NK-92 (cell line): ENCODE data around the gene PRKCE.

Source experiments
- DNase-seq: peaks from one replicate; lab custom pipeline; 2025; ENCODE audit not compliant: unreplicated experiment; lab: John Stamatoyannopoulos, UW

Gene PRKCE

GRCh38 chr2:45723857-45724256 lies 72.4 kb downstream of the PRKCE start:
- DNase-seq = no peak

GRCh38 chr2:45724335-45724734 lies 72.9 kb downstream of the PRKCE start:
- no peak for DNase-seq

GRCh38 chr2:45725731-45726130 lies 74.3 kb downstream of the PRKCE start:
- DNase-seq = no peak

GRCh38 chr2:45726188-45726587 lies 74.7 kb downstream of the PRKCE start:
- no peak for DNase-seq

GRCh38 chr2:45728458-45728942 lies 77.0 kb downstream of the PRKCE start:
- no peak for DNase-seq

- DNase-seq = no peak
Measured at GRCh38 chr2:45729753-45730512, 78.5 kb downstream of the PRKCE start.

GRCh38 chr2:45731141-45731540 lies 79.7 kb downstream of the PRKCE start:
- no peak for DNase-seq

GRCh38 chr2:45732436-45732835 lies 81.0 kb downstream of the PRKCE start:
- no peak for DNase-seq

- no peak for DNase-seq
Measured at GRCh38 chr2:45732946-45733345, 81.5 kb downstream of the PRKCE start.

- DNase-seq = no peak
Measured at GRCh38 chr2:45734336-45734735, 82.9 kb downstream of the PRKCE start.

GRCh38 chr2:45734952-45735351 lies 83.5 kb downstream of the PRKCE start:
- DNase-seq = no peak

GRCh38 chr2:45736757-45737704 lies 85.6 kb downstream of the PRKCE start:
- DNase-seq = no peak

GRCh38 chr2:45739796-45740485 lies 88.5 kb downstream of the PRKCE start:
- DNase-seq = no peak

GRCh38 chr2:45741161-45741850 lies 89.8 kb downstream of the PRKCE start:
- DNase-seq = no peak

- DNase-seq = no peak
Measured at GRCh38 chr2:45743531-45744396, 92.3 kb downstream of the PRKCE start.

- DNase-seq = no peak
Measured at GRCh38 chr2:45745231-45745630, 93.8 kb downstream of the PRKCE start.

GRCh38 chr2:45746888-45747287 lies 95.4 kb downstream of the PRKCE start:
- DNase-seq = no peak

GRCh38 chr2:45747363-45747762 lies 95.9 kb downstream of the PRKCE start:
- DNase-seq = no peak

GRCh38 chr2:45748239-45748638 lies 96.8 kb downstream of the PRKCE start:
- no peak for DNase-seq

GRCh38 chr2:45750001-45750400 lies 98.5 kb downstream of the PRKCE start:
- no peak for DNase-seq
